HepG2 (cell line): ENCODE data around the gene ARL5B. TPM values are rescaled to one million over a fixed set of nuclear protein-coding genes. Genes with fewer than 3 reads are reported as not detected.

Experiments used
- ETV5 ChIP-seq: IDR thresholded peaks from 2 replicates; pipeline ENCODE4 v1.6.1; 2018; ENCODE audit warnings: missing biosample characterization, missing genetic modification reagents, inconsistent platforms, borderline replicate concordance
- HDAC6 ChIP-seq: fragments of 200-600 bp; sonication (generic); IDR thresholded peaks from 2 replicates; pipeline ENCODE4 v1.7.0; 2017; ENCODE audit warnings: mild to moderate bottlenecking, antibody characterized with exemption, low read length, low read depth
- MTA1 ChIP-seq: sonication (generic); formaldehyde crosslinking; IDR thresholded peaks from 2 replicates; pipeline ENCODE4 v1.4.0; 2020; ENCODE audit warnings: missing genetic modification reagents, mild to moderate bottlenecking, borderline replicate concordance
- MYNN ChIP-seq: sonication (generic); formaldehyde crosslinking; IDR thresholded peaks from 2 replicates; pipeline ENCODE4 v1.4.0; 2020; ENCODE audit warnings: mild to moderate bottlenecking, low read depth, missing genetic modification reagents
- RARG ChIP-seq: sonication (generic); formaldehyde crosslinking; IDR thresholded peaks from 2 replicates; pipeline ENCODE4 v1.4.0; 2020; ENCODE audit warnings: low read depth, mild to moderate bottlenecking, missing genetic modification reagents
- SMYD3 ChIP-seq: sonication (generic); formaldehyde crosslinking; IDR thresholded peaks from 2 replicates; pipeline ENCODE4 v1.8.1; 2023; ENCODE audit warnings: mild to moderate bottlenecking, missing genetic modification reagents
- ZBTB8A ChIP-seq: sonication (generic); formaldehyde crosslinking; IDR thresholded peaks from 2 replicates; pipeline ENCODE4 v1.4.0; 2020; ENCODE audit warnings: mild to moderate bottlenecking, low read depth, missing genetic modification reagents, borderline replicate concordance
- ZMYM3 ChIP-seq: sonication (generic); formaldehyde crosslinking; IDR thresholded peaks from 2 replicates; pipeline ENCODE4 v1.5.1; 2020; ENCODE audit warnings: mild to moderate bottlenecking, missing genetic modification reagents
- ZNF510 ChIP-seq: sonication (generic); formaldehyde crosslinking; IDR thresholded peaks from 2 replicates; pipeline ENCODE4 v1.4.0; 2020; ENCODE audit warnings: low read depth, mild to moderate bottlenecking, missing genetic modification reagents
- ZNF878 ChIP-seq: sonication (generic); formaldehyde crosslinking; IDR thresholded peaks from 2 replicates; pipeline ENCODE4 v1.8.1; 2023; ENCODE audit warnings: mild to moderate bottlenecking, missing genetic modification reagents, moderate library complexity
- polyA plus RNA-seq, 8 experiments: library from polyadenylated mRNA; depleted of rRNA in 3 of 8; stranded (reverse) in 7 of 8; unstranded in 1 of 8; fragments of >200 nt; fragmentation: Illumina TruSeq in 4 of 8; extraction: Trizol in 4 of 8; gene quantifications; 2 replicates each; pipeline versions ENCODE4 v1.2.1 to v1.2.3, GENCODE V29; 2011 to 2016; ENCODE audit warnings: low read depth in 4 of 8, missing spikeins in 1 of 8, mixed read lengths in 1 of 8; ENCODE audit not compliant: insufficient read depth in 1 of 8
- total RNA-seq, 5 experiments: library from RNA; depleted of rRNA; stranded (reverse); fragments of >200 nt; fragmentation: Illumina TruSeq; extraction: Trizol; gene quantifications; 2 replicates each; pipeline ENCODE4 v1.2.3, GENCODE V29; 2016; ENCODE audit warnings: low read depth in 1 of 5
- TF ChIP-seq, protein P1 (sequence below): sonication (generic); formaldehyde crosslinking; IDR thresholded peaks from 2 replicates; pipeline ENCODE4 v1.4.0; 2020; ENCODE audit warnings: mild to moderate bottlenecking, missing genetic modification reagents
- TF ChIP-seq, protein P2 (sequence below): sonication (generic); formaldehyde crosslinking; IDR thresholded peaks from 2 replicates; pipeline ENCODE4 v1.9.0; 2021; ENCODE audit warnings: missing genetic modification reagents, borderline replicate concordance
- TF ChIP-seq, protein P3 (sequence below): sonication (generic); formaldehyde crosslinking; IDR thresholded peaks from 2 replicates; pipeline ENCODE4 v1.8.0; 2022; ENCODE audit warnings: low read depth, missing genetic modification reagents
- TF ChIP-seq, protein P4 (sequence below): sonication (generic); formaldehyde crosslinking; IDR thresholded peaks from 2 replicates; pipeline ENCODE4; 2020; ENCODE audit warnings: missing genetic modification reagents, mild to moderate bottlenecking, borderline replicate concordance

The ARL5B gene
- total and polyA plus RNA-seq, 2 of the 13 experiments (the other 11 are each of a cell fraction or from before 2014, with no cell fraction given), result 26.6 to 32.7 TPM

DNA sequence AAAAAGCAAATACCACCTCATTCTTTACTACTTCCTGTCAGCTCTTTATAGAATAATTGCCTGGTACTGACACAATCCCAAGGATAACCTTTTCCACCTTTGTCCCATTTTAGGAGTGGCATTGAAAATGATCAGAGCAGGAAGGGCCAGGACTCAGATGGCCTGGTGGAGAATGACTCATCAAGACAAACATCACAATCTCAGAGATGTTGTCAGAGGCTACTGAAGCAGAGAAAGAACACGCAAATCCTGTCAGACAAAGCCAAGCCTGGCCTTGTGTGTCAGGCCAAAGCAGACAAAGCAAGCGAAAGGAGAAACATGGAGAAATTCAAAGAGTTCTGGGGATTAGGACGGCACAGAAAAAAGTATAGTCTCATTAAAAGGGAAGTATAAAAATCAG is 48.7 kb upstream of the ARL5B start (continued):
- TF ChIP-seq, protein P1, sequence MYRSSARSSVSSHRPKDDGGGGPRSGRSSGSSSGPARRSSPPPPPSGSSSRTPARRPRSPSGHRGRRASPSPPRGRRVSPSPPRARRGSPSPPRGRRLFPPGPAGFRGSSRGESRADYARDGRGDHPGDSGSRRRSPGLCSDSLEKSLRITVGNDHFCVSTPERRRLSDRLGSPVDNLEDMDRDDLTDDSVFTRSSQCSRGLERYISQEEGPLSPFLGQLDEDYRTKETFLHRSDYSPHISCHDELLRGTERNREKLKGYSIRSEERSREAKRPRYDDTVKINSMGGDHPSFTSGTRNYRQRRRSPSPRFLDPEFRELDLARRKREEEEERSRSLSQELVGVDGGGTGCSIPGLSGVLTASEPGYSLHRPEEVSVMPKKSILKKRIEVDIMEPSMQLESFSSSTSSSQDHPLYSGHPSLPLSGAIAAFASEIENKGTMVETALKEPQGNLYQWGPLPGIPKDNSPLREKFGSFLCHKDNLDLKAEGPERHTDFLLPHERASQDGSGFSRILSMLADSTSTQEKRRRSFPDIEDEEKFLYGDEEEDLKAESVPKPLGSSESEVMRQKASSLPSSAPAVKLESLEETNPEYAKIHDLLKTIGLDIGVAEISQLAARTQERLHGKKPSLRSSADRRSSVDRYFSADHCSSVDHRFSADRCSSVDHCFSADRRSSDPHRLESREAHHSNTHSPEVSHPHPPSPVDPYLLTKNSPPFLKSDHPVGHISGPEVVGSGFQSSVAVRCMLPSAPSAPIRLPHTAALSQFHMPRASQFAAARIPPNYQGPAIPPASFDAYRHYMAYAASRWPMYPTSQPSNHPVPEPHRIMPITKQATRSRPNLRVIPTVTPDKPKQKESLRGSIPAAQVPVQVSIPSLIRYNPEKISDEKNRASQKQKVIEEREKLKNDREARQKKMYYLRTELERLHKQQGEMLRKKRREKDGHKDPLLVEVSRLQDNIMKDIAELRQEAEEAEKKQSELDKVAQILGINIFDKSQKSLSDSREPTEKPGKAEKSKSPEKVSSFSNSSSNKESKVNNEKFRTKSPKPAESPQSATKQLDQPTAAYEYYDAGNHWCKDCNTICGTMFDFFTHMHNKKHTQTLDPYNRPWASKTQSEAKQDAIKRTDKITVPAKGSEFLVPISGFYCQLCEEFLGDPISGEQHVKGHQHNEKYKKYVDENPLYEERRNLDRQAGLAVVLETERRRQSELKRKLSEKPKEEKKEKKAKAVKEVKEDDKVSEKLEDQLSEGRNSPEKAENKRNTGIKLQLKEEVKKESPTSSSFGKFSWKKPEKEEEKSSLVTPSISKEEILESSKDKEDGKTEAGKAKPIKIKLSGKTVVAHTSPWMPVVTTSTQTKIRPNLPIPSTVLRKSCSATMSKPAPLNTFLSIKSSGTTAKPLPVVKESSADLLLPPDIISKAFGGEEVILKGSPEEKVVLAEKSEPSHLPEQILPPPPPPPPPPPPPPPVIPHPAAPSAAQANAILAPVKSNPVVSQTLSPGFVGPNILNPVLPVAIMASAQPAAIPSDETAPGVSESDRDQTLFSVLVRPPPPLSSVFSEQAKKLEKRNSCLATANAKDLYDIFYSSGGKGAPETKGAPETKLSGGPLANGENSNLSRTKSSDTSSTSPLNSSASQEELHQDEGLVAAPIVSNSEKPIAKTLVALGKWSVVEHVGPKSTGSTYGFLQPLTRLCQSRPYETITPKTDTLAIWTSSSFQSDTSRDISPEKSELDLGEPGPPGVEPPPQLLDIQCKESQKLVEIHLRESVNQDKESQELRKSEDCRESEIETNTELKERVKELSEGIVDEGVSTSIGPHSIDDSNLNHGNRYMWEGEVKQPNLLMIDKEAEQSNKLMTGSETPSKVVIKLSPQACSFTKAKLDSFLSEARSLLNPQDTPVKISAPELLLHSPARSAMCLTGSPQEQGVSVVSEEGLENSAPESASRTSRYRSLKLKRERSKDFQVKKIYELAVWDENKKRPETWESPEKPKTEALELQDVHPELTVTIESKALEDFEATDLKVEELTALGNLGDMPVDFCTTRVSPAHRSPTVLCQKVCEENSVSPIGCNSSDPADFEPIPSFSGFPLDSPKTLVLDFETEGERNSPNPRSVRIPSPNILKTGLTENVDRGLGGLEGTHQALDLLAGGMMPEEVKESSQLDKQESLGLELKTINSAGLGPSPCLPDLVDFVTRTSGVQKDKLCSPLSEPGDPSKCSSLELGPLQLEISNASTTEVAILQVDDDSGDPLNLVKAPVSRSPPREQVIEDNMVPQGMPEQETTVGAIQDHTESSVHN (CRISPR knock-in tag), result no peak
- TF ChIP-seq ZNF510 (CRISPR knock-in tag) (no peak), SMYD3 (CRISPR knock-in tag) (no peak), ZMYM3 (peak; percentile 47; the same call in 1 of the 2 replicates), ETV5 (CRISPR knock-in tag) (peak; percentile 95), ZBTB8A (no peak), MTA1 (CRISPR knock-in tag) (no peak), RARG (CRISPR knock-in tag) (0 out of 2 replicates have a peak, but pooled peaks have one; percentile 14), MYNN (no peak), ZNF878 (CRISPR knock-in tag) (peak; percentile 29; the same call in 1 of the 2 replicates), HDAC6 (no peak)
- TF ChIP-seq, protein P2, sequence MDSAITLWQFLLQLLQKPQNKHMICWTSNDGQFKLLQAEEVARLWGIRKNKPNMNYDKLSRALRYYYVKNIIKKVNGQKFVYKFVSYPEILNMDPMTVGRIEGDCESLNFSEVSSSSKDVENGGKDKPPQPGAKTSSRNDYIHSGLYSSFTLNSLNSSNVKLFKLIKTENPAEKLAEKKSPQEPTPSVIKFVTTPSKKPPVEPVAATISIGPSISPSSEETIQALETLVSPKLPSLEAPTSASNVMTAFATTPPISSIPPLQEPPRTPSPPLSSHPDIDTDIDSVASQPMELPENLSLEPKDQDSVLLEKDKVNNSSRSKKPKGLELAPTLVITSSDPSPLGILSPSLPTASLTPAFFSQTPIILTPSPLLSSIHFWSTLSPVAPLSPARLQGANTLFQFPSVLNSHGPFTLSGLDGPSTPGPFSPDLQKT (CRISPR knock-in tag), result no peak
- TF ChIP-seq, protein P3, sequence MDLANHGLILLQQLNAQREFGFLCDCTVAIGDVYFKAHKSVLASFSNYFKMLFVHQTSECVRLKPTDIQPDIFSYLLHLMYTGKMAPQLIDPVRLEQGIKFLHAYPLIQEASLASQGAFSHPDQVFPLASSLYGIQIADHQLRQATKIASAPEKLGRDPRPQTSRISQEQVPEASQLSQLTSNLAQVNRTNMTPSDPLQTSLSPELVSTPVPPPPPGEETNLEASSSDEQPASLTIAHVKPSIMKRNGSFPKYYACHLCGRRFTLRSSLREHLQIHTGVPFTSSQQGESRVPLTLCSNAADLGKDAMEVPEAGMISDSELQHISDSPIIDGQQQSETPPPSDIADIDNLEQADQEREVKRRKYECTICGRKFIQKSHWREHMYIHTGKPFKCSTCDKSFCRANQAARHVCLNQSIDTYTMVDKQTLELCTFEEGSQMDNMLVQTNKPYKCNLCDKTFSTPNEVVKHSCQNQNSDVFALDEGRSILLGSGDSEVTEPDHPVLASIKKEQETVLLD (CRISPR knock-in tag), result no peak
- TF ChIP-seq, protein P4, sequence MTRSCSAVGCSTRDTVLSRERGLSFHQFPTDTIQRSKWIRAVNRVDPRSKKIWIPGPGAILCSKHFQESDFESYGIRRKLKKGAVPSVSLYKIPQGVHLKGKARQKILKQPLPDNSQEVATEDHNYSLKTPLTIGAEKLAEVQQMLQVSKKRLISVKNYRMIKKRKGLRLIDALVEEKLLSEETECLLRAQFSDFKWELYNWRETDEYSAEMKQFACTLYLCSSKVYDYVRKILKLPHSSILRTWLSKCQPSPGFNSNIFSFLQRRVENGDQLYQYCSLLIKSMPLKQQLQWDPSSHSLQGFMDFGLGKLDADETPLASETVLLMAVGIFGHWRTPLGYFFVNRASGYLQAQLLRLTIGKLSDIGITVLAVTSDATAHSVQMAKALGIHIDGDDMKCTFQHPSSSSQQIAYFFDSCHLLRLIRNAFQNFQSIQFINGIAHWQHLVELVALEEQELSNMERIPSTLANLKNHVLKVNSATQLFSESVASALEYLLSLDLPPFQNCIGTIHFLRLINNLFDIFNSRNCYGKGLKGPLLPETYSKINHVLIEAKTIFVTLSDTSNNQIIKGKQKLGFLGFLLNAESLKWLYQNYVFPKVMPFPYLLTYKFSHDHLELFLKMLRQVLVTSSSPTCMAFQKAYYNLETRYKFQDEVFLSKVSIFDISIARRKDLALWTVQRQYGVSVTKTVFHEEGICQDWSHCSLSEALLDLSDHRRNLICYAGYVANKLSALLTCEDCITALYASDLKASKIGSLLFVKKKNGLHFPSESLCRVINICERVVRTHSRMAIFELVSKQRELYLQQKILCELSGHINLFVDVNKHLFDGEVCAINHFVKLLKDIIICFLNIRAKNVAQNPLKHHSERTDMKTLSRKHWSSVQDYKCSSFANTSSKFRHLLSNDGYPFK (CRISPR knock-in tag), result no peak
